Muscle layer of colon (tissue), 2 donors: ENCODE data around the gene VPS33B.

ENCODE experiments used
- H3K27ac ChIP-seq: one replicate; pipeline ENCODE4 v1.7.0; 2013; ENCODE audit warnings: low read depth, mild to moderate bottlenecking, low read length, moderate library complexity
- H3K27me3 ChIP-seq, 2 donors: one replicate each; pipeline ENCODE4 v1.7.0; 2013; ENCODE audit warnings: low read length in 2 of 2, mild to moderate bottlenecking in 2 of 2; ENCODE audit not compliant: insufficient read depth in 2 of 2, control insufficient read depth in 1 of 2
- H3K36me3 ChIP-seq: one replicate; pipeline ENCODE4 v1.7.0; 2013; ENCODE audit warnings: mild to moderate bottlenecking, low read length; ENCODE audit not compliant: insufficient read depth
- H3K4me1 ChIP-seq: one replicate; pipeline ENCODE4 v1.7.0; 2013; ENCODE audit warnings: mild to moderate bottlenecking, low read length; ENCODE audit not compliant: insufficient read depth
- H3K4me3 ChIP-seq, 2 donors: one replicate each; pipeline ENCODE4 v1.7.0; 2013; ENCODE audit warnings: low read length in 2 of 2, low read depth in 1 of 2, mild to moderate bottlenecking in 1 of 2, moderate library complexity in 1 of 2
- H3K9ac ChIP-seq: one replicate; pipeline ENCODE4 v1.7.0; 2013; ENCODE audit warnings: low read length
- H3K9me3 ChIP-seq: one replicate; pipeline ENCODE4 v1.7.0; 2013; ENCODE audit warnings: mild to moderate bottlenecking, low read length
- donor health status: abdominal sarcoma.
- donor health status: Adenocarcinoma of cecum.

VPS33B gene

GRCh38 chr15:90991587-90992285, 30.7 kb downstream of the VPS33B start:
- Histone ChIP-seq H3K4me1 (peaks cover 13% of the 10 kb centered on the region), H3K9ac (no peak overlapping the region), H3K9me3 (no peaks in the 10 kb centered on the region), H3K4me3 (no peak overlapping the region), H3K27ac (no peak overlapping the region), H3K27me3 (no peaks in the 10 kb centered on the region), H3K36me3 (no peaks in the 10 kb centered on the region)

GRCh38 chr15:90990446-90990845, 31.9 kb downstream of the VPS33B start:
- no peaks in the 10 kb centered on the region for H3K27me3 ChIP-seq
- H3K36me3 ChIP-seq = no peaks in the 10 kb centered on the region

GRCh38 chr15:90989040-90989768, 33.2 kb downstream of the VPS33B start:
- Histone ChIP-seq H3K9me3 (no peaks in the 10 kb centered on the region), H3K9ac (no peak overlapping the region), H3K4me1 (peaks cover 7% of the 10 kb centered on the region)

More at GRCh38 chr15:90990446-90990845, 31.9 kb downstream of the VPS33B start:
- H3K9me3 ChIP-seq = no peaks in the 10 kb centered on the region
- no peak overlapping the region for H3K4me3 ChIP-seq
- H3K4me1 ChIP-seq = peaks cover 13% of the 10 kb centered on the region
- no peak overlapping the region for H3K27ac ChIP-seq
- H3K9ac ChIP-seq = no peak overlapping the region

GRCh38 chr15:90988296-90988695, 34.1 kb downstream of the VPS33B start:
- H3K4me3 ChIP-seq = no peak overlapping the region

More at GRCh38 chr15:90989040-90989768, 33.2 kb downstream of the VPS33B start:
- Histone ChIP-seq H3K27me3 (no peaks in the 10 kb centered on the region), H3K4me3 (no peak overlapping the region), H3K36me3 (no peaks in the 10 kb centered on the region), H3K27ac (no peak overlapping the region)

GRCh38 chr15:90987561-90988141, 34.7 kb downstream of the VPS33B start:
- Histone ChIP-seq H3K36me3 (no peaks in the 10 kb centered on the region), H3K9ac (no peak overlapping the region), H3K27ac (no peak overlapping the region), H3K4me3 (no peak overlapping the region), H3K9me3 (no peaks in the 10 kb centered on the region), H3K27me3 (no peaks in the 10 kb centered on the region), H3K4me1 (no peaks in the 10 kb centered on the region)

More at GRCh38 chr15:90988296-90988695, 34.1 kb downstream of the VPS33B start:
- H3K27me3 ChIP-seq = no peaks in the 10 kb centered on the region
- no peaks in the 10 kb centered on the region for H3K9me3 ChIP-seq
- no peaks in the 10 kb centered on the region for H3K36me3 ChIP-seq
- no peak overlapping the region for H3K27ac ChIP-seq
- no peak overlapping the region for H3K9ac ChIP-seq
- H3K4me1 ChIP-seq = peaks cover 3% of the 10 kb centered on the region

- no peak overlapping the region for H3K4me3 ChIP-seq
- H3K9me3 ChIP-seq = no peaks in the 10 kb centered on the region
- no peaks in the 10 kb centered on the region for H3K4me1 ChIP-seq
- no peak overlapping the region for H3K27ac ChIP-seq
- H3K27me3 ChIP-seq = no peaks in the 10 kb centered on the region
- H3K9ac ChIP-seq = no peak overlapping the region
- no peaks in the 10 kb centered on the region for H3K36me3 ChIP-seq
Measured at GRCh38 chr15:90986790-90987507, 35.4 kb downstream of the VPS33B start.

- Histone ChIP-seq H3K36me3 (no peaks in the 10 kb centered on the region), H3K9ac (no peak overlapping the region), H3K4me1 (no peaks in the 10 kb centered on the region), H3K27me3 (no peaks in the 10 kb centered on the region), H3K9me3 (no peaks in the 10 kb centered on the region), H3K27ac (no peak overlapping the region), H3K4me3 (no peak overlapping the region)
Measured at GRCh38 chr15:90982135-90982534, 40.3 kb downstream of the VPS33B start.

- no peaks in the 10 kb centered on the region for H3K9me3 ChIP-seq
- H3K4me3 ChIP-seq = no peak overlapping the region
- no peak overlapping the region for H3K27ac ChIP-seq
- H3K4me1 ChIP-seq = no peaks in the 10 kb centered on the region
- no peaks in the 10 kb centered on the region for H3K36me3 ChIP-seq
- H3K9ac ChIP-seq = no peak overlapping the region
- H3K27me3 ChIP-seq = no peaks in the 10 kb centered on the region
Measured at GRCh38 chr15:90981681-90982080, 40.7 kb downstream of the VPS33B start.

GRCh38 chr15:90979582-90979981, 42.8 kb downstream of the VPS33B start:
- H3K4me1 ChIP-seq = no peaks in the 10 kb centered on the region
- H3K36me3 ChIP-seq = no peaks in the 10 kb centered on the region
- no peak overlapping the region for H3K4me3 ChIP-seq
- H3K9ac ChIP-seq = no peak overlapping the region
- H3K27ac ChIP-seq = no peak overlapping the region
- H3K27me3 ChIP-seq = no peaks in the 10 kb centered on the region
- H3K9me3 ChIP-seq = no peaks in the 10 kb centered on the region

- Histone ChIP-seq H3K27ac (no peak overlapping the region), H3K36me3 (no peaks in the 10 kb centered on the region), H3K4me3 (no peak overlapping the region), H3K9me3 (no peaks in the 10 kb centered on the region), H3K4me1 (no peaks in the 10 kb centered on the region), H3K27me3 (no peaks in the 10 kb centered on the region), H3K9ac (no peak overlapping the region)
Measured at GRCh38 chr15:90974216-90974615, 48.2 kb downstream of the VPS33B start.

- no peaks in the 10 kb centered on the region for H3K4me1 ChIP-seq
- H3K9ac ChIP-seq = no peak overlapping the region
- no peaks in the 10 kb centered on the region for H3K9me3 ChIP-seq
- H3K36me3 ChIP-seq = peaks cover 7% of the 10 kb centered on the region
- no peak overlapping the region for H3K27ac ChIP-seq
- no peak overlapping the region for H3K4me3 ChIP-seq
- H3K27me3 ChIP-seq = no peaks in the 10 kb centered on the region
Measured at GRCh38 chr15:90972133-90972532, 50.3 kb downstream of the VPS33B start.
